AG09309 (cell line): ENCODE data around the gene ERCC8.

Source experiments
- DNase-seq: peaks from one replicate; pipeline ENCODE4 v3.0.0-alpha.2; 2010; ENCODE audit warnings: low read depth
- H3K4me3 ChIP-seq: 2 replicates; pipeline ENCODE4 v1.5.1; 2011; ENCODE audit warnings: mild to moderate bottlenecking, low read depth, low read length, moderate library complexity; ENCODE audit not compliant: control insufficient read depth
- CTCF ChIP-seq: IDR thresholded peaks from 2 replicates; pipeline ENCODE4 v1.5.1; 2011; ENCODE audit warnings: mild to moderate bottlenecking, low read depth, low read length, inconsistent platforms; ENCODE audit not compliant: insufficient read depth, control insufficient read depth; ENCODE audit errors: missing control alignments

The ERCC8 gene

GRCh38 chr5:60918466-60918865 lies 26.4 kb downstream of the ERCC8 start:
- no peak for DNase-seq
- TF ChIP-seq CTCF = no peak

GRCh38 chr5:60916646-60917045 lies 28.2 kb downstream of the ERCC8 start:
- no peak for TF ChIP-seq CTCF
- DNase-seq = no peak
- no peak overlapping the region for H3K4me3 ChIP-seq

More at GRCh38 chr5:60918466-60918865, 26.4 kb downstream of the ERCC8 start:
- no peak overlapping the region for H3K4me3 ChIP-seq

GRCh38 chr5:60903356-60903755 lies 41.5 kb downstream of the ERCC8 start:
- no peak for TF ChIP-seq CTCF
- no peak overlapping the region for H3K4me3 ChIP-seq
- DNase-seq = no peak

DNA sequence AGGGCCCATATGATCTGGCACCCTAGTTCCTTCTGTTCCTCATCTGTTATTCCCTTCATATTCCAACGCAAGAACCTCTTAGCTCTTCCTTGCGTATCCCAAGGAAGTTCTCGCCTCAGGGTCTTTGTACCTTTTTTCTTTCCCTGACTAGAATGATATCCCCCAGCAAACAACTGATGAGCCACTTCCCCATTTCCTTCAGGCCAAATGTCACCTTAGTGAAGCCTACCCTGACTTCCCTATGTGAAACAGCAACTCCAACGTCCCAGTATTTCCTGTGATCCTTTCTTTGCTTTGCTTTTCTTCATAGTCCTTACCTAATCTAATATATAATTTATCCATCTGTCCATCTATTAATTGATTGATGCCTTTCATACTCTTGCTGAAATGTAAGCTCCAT lies 47.9 kb downstream of the ERCC8 start:
- no peak overlapping the region for H3K4me3 ChIP-seq
- DNase-seq = no peak
- no peak for TF ChIP-seq CTCF

GRCh38 chr5:60893521-60893920 lies 51.3 kb downstream of the ERCC8 start:
- no peak overlapping the region for H3K4me3 ChIP-seq
- no peak for TF ChIP-seq CTCF
- no peak for DNase-seq

- H3K4me3 ChIP-seq = no peak overlapping the region
- no peak for DNase-seq
- no peak for TF ChIP-seq CTCF
Observed at GRCh38 chr5:60891667-60892066, 53.2 kb downstream of the ERCC8 start.
